Stimulated activated memory B cell treated with anti-CD40 and anti-IgM and Interleukin-4, amounts not matched to agents 10 μg/mL and 1 μg/mL and 100 μg/mL, for 72 hours (primary cell): ENCODE measurements around the gene A2M.

Experiments
- ATAC-seq: fragments of 150-1000 bp; cut with Tn5 transposase; 2 replicates; pipeline ENCODE4 v1.10.0; 2021
- H3K27ac Mint-ChIP-seq: one replicate; pipeline ENCODE4 v1.8.0; 2022; ENCODE audit warnings: mild to moderate bottlenecking, mixed read lengths
- H3K27me3 Mint-ChIP-seq: one replicate; pipeline ENCODE4 v1.8.0; 2022; ENCODE audit warnings: mixed read lengths
- H3K36me3 Mint-ChIP-seq: one replicate; pipeline ENCODE4 v1.8.0; 2022; ENCODE audit warnings: mixed read lengths
- H3K4me1 Mint-ChIP-seq: one replicate; pipeline ENCODE4 v1.8.0; 2022; ENCODE audit warnings: mixed read lengths
- H3K4me3 Mint-ChIP-seq: one replicate; pipeline ENCODE4 v1.8.0; 2022; ENCODE audit warnings: mild to moderate bottlenecking, moderate library complexity, mixed read lengths
- H3K9me3 Mint-ChIP-seq: one replicate; pipeline ENCODE4 v1.8.0; 2022; ENCODE audit warnings: mixed read lengths

The A2M gene

GRCh38 chr12:9094512-9095206, 21.1 kb downstream of the A2M start:
- Mint-ChIP-seq H3K9me3 (no peaks in the 10 kb centered on the region), H3K36me3 (no peaks in the 10 kb centered on the region), H3K27ac (no peak overlapping the region), H3K4me3 (no peak overlapping the region), H3K27me3 (no peaks in the 10 kb centered on the region), H3K4me1 (peaks cover 2% of the 10 kb centered on the region)
- ATAC-seq = no peak

- peaks cover 10% of the 10 kb centered on the region for H3K4me1 Mint-ChIP-seq
- no peaks in the 10 kb centered on the region for H3K36me3 Mint-ChIP-seq
- ATAC-seq = no peak
- H3K9me3 Mint-ChIP-seq = no peaks in the 10 kb centered on the region
- H3K27me3 Mint-ChIP-seq = no peaks in the 10 kb centered on the region
- H3K27ac Mint-ChIP-seq = no peak overlapping the region
- no peak overlapping the region for H3K4me3 Mint-ChIP-seq
Observed at GRCh38 chr12:9091891-9092598, 23.7 kb downstream of the A2M start.

- no peak overlapping the region for H3K27ac Mint-ChIP-seq
- peaks cover 10% of the 10 kb centered on the region for H3K4me1 Mint-ChIP-seq
- no peak overlapping the region for H3K4me3 Mint-ChIP-seq
- no peaks in the 10 kb centered on the region for H3K36me3 Mint-ChIP-seq
- ATAC-seq = no peak
- peaks cover 9% of the 10 kb centered on the region for H3K9me3 Mint-ChIP-seq
- H3K27me3 Mint-ChIP-seq = peaks cover 6% of the 10 kb centered on the region
Observed at GRCh38 chr12:9090220-9090619, 25.5 kb downstream of the A2M start.

- H3K4me3 Mint-ChIP-seq = no peak overlapping the region
- ATAC-seq = no peak
- H3K9me3 Mint-ChIP-seq = peaks cover 23% of the 10 kb centered on the region
- no peak overlapping the region for H3K27ac Mint-ChIP-seq
- peaks cover 19% of the 10 kb centered on the region for H3K27me3 Mint-ChIP-seq
- H3K4me1 Mint-ChIP-seq = peaks cover 10% of the 10 kb centered on the region
- peaks cover 16% of the 10 kb centered on the region for H3K36me3 Mint-ChIP-seq
Observed at GRCh38 chr12:9087087-9087835, 28.5 kb downstream of the A2M start.

DNA sequence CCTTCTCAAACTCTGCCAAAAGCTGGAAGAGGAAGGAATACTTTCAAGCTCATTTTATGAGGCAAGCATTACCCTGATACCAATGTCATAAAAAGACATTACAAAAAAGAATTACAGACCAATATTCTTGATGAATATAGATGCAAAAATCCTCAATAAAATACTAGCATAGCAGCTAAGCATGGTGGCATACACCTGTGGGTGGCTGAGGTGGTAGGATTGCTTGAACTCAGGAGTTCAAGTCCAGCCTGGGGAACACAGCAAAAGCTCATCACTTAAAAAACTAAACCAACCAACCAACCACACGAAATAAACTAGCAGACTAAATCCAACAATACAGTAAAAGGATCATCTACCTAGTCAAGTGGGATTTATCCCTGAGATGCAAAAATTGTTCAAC, 29.6 kb downstream of the A2M start:
- Mint-ChIP-seq H3K27ac (no peak overlapping the region), H3K9me3 (peaks cover 25% of the 10 kb centered on the region)

GRCh38 chr12:9084417-9084816, 31.3 kb downstream of the A2M start:
- Mint-ChIP-seq H3K4me1 (peaks cover 6% of the 10 kb centered on the region), H3K27ac (no peak overlapping the region), H3K36me3 (peaks cover 16% of the 10 kb centered on the region), H3K27me3 (peaks cover 24% of the 10 kb centered on the region), H3K9me3 (peaks cover 25% of the 10 kb centered on the region), H3K4me3 (no peak overlapping the region)
- ATAC-seq = no peak

More for the DNA sequence above, 29.6 kb downstream of the A2M start:
- Mint-ChIP-seq H3K4me3 (no peak overlapping the region), H3K36me3 (peaks cover 16% of the 10 kb centered on the region), H3K4me1 (peaks cover 10% of the 10 kb centered on the region), H3K27me3 (peaks cover 19% of the 10 kb centered on the region)
- ATAC-seq = no peak

GRCh38 chr12:9083793-9084192, 31.9 kb downstream of the A2M start:
- H3K9me3 Mint-ChIP-seq = peaks cover 25% of the 10 kb centered on the region
- no peak overlapping the region for H3K27ac Mint-ChIP-seq
- ATAC-seq = no peak
- no peak overlapping the region for H3K4me3 Mint-ChIP-seq
- peaks cover 16% of the 10 kb centered on the region for H3K36me3 Mint-ChIP-seq
- H3K4me1 Mint-ChIP-seq = no peaks in the 10 kb centered on the region
- H3K27me3 Mint-ChIP-seq = peaks cover 30% of the 10 kb centered on the region

- Mint-ChIP-seq H3K9me3 (peaks cover 25% of the 10 kb centered on the region), H3K4me1 (no peaks in the 10 kb centered on the region), H3K27ac (no peak overlapping the region), H3K4me3 (no peak overlapping the region), H3K36me3 (peaks cover 16% of the 10 kb centered on the region), H3K27me3 (peaks cover 38% of the 10 kb centered on the region)
- no peak for ATAC-seq
Observed at GRCh38 chr12:9081667-9082427, 33.9 kb downstream of the A2M start.

- Mint-ChIP-seq H3K27ac (no peak overlapping the region), H3K4me1 (no peaks in the 10 kb centered on the region), H3K27me3 (peaks cover 31% of the 10 kb centered on the region), H3K36me3 (peaks cover 16% of the 10 kb centered on the region), H3K9me3 (peaks cover 17% of the 10 kb centered on the region), H3K4me3 (no peak overlapping the region)
- no peak for ATAC-seq
Observed at GRCh38 chr12:9079883-9080675, 35.6 kb downstream of the A2M start.

DNA sequence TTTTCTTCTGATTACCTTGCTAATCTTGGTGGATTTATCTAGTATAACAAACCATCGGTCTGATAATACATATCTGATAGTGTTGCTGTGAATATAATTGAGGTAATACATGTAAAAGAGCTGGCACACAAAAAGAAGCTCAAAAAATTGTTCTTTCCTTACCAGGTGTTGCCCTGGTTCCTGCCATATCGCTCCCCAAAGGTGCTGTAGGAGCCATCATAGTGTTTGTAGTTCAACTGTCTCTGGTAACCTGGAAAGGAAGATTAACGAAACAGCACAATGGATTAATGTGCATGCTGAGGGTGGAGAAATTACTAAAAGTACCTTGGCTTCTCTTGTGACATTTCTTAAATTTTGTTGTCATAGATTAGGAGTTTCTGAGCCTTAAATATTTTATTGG, 36.6 kb downstream of the A2M start:
- no peak for ATAC-seq
- peaks cover 11% of the 10 kb centered on the region for H3K9me3 Mint-ChIP-seq
- H3K4me1 Mint-ChIP-seq = no peaks in the 10 kb centered on the region
- no peak overlapping the region for H3K27ac Mint-ChIP-seq
- H3K27me3 Mint-ChIP-seq = peaks cover 30% of the 10 kb centered on the region
- H3K4me3 Mint-ChIP-seq = no peak overlapping the region
- H3K36me3 Mint-ChIP-seq = peaks cover 9% of the 10 kb centered on the region

GRCh38 chr12:9077152-9078031, 38.3 kb downstream of the A2M start:
- Mint-ChIP-seq H3K9me3 (peaks cover 4% of the 10 kb centered on the region), H3K4me1 (no peaks in the 10 kb centered on the region), H3K4me3 (no peak overlapping the region), H3K27me3 (peaks cover 34% of the 10 kb centered on the region), H3K36me3 (no peaks in the 10 kb centered on the region), H3K27ac (no peak overlapping the region)
- no peak for ATAC-seq

DNA sequence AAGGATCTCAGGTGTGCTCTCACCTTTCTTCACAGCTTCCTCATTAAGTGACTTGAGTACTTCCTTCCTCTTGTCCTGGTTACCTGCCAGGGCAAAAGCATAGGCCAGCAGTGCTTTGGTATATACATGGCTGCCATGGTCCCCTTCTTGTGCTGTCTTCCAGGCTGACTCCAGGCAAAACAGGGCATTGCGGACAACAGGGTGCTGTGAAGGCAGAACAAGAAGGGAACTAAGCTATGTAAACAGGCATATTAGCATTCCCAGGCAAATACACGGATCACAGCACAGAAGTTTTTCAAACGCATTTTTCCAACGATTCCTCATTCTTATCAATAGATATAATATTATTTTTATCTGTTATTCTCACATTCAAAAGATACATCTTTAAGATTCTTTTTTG, 39.0 kb downstream of the A2M start:
- Mint-ChIP-seq H3K27me3 (peaks cover 34% of the 10 kb centered on the region), H3K4me1 (no peaks in the 10 kb centered on the region), H3K9me3 (no peaks in the 10 kb centered on the region), H3K36me3 (no peaks in the 10 kb centered on the region), H3K4me3 (no peak overlapping the region), H3K27ac (no peak overlapping the region)
- no peak for ATAC-seq

GRCh38 chr12:9075138-9075535, 40.6 kb downstream of the A2M start:
- H3K27ac Mint-ChIP-seq = no peak overlapping the region

More at GRCh38 chr12:9075138-9075535, 40.6 kb downstream of the A2M start:
- Mint-ChIP-seq H3K27me3 (peaks cover 34% of the 10 kb centered on the region), H3K4me1 (no peaks in the 10 kb centered on the region), H3K36me3 (no peaks in the 10 kb centered on the region), H3K4me3 (no peak overlapping the region), H3K9me3 (no peaks in the 10 kb centered on the region)
- ATAC-seq = no peak
